Glomerular visceral epithelial cell (primary cell): ENCODE measurements around the gene CUL5.
"Not testable (repeated sequence)": the region's sequence is repeated elsewhere in the genome, so short reads cannot be mapped to it uniquely, and the experiment has no call there.

Experiments
- DNase-seq: peaks from one replicate; pipeline ENCODE4 v3.0.0-alpha.2; 2016; ENCODE audit errors: extremely low spot score

The CUL5 gene

DNA sequence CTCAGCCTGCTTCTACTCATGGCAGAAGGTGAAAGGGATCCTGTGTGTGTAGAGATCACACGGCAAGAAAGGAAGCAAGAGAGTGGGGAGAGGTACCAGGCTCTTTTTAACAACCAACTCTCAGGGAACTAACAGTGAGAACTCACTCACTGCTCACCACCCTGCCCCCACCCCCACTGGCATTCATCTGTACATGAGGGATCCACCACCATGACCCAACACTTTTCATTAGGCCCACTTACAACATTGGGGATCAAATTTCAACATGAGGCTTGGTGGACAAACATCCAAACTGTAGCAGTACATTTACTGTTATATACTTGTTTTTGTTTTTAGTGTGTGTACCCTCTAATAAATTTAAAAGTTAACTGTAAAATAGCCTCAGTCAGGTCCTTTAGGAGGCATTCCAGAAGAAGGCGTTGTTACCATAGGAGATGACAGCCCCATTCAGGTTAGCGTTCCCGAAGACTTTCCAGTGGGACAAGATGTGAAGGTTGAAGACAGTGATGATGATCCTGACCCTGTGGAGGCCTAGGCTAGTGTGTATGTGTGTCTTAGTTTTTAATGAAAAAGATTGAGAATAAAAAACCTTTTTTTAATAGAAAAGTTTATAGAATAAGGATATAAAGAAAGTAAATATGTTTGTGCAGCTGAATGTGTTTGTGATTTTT is 11.3 kb downstream of the CUL5 start:
- DNase-seq: no peak

DNA sequence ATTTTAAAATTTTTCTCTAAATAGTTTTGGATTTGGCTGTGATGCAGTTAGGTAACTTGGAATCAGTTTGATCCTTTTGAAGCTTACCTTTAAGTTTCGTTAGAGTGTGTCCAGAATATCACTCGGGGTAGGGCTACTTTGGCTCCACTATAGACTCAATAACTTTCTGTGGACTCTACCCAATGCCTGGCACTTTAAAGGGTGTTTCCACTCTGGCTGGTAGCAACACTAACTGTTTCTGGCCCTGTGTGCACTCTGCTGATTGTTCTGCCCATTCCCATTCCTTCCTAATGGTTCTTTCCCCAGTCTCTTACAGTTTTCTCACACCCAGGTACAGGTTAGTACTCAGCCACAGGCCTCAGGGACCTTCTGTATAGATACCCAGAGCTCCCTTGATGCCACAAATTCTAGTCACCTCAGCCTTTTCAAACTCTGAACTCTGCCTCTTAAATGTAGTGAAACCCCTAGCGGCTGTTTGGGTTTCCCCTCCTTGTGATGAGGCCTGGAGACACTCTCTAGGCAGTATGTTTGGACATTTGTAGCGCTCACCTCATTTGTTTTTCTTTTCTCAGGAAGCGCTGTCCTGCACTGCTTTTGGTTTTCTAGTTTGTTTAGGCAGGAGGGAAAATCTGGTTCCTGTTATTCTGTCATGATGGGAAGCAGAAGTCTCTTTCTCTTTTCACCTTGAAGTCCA is 16.8 kb downstream of the CUL5 start:
- DNase-seq: no peak

DNA sequence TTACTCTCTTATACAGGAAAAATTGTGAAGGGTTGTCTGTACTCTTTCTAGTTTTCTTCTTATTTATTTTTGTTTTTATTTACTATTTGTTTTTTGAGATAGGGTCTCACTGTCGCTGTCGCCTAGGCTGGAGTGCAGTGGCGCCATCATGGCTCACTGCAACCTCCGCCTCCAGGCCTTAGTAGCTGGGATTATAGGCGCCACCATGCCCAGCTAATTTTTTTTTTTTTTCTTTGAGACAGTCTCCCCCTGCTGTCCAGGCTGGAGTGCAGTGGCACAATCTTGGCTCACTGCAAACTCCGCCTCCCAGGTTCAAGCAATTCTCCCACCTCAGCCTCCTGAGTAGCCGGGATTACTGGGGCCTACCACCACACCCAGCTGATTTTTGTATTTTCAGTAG is 18.4 kb downstream of the CUL5 start:
- DNase-seq: no peak

DNA sequence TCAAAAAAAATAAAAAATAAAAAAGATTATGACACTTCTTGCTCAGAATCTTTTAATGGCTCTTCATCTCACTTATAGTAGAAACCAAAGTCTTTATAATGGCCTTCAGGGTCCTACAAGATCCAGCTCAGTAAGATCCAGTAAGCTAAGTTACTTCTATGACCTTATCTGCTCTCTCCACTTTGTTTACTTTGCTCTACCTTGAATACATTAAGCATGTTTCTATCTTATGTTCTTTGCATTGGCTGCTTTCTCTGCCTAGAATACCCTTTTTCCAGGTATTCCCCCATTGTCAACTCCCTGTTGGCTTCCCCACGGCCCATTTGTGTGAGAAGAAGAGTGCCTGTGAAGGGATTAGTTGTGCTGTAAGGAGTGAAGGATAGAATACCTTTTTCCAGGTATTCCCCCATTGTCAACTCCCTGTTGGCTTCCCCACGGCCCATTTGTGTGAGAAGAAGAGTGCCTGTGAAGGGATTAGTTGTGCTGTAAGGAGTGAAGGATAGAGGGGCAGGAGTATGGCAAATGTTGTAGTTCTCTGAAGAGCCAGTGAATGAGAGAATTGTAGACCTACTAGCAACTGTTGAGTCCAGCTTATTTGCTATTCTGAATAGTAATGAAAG is 20.2 kb downstream of the CUL5 start:
- DNase-seq: not testable (repeated sequence)

DNA sequence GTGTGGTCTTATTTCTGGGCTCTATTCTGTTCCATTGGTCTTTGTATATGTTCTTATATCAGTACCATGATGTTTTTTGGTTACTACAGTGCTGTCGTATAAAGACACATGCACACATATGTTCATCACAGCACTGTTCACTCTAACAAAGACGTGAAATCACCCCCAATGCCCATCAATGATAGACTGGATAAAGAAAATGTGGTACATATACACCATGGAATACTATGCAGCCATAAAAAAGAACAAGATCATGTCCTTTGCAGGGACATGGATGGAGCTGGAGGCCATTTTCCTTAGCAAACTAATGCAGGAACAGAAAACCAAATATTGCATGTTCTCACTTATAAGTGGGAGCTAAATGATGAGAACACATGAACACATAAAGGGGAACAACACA is 22.9 kb downstream of the CUL5 start:
- DNase-seq: not testable (repeated sequence)

DNA sequence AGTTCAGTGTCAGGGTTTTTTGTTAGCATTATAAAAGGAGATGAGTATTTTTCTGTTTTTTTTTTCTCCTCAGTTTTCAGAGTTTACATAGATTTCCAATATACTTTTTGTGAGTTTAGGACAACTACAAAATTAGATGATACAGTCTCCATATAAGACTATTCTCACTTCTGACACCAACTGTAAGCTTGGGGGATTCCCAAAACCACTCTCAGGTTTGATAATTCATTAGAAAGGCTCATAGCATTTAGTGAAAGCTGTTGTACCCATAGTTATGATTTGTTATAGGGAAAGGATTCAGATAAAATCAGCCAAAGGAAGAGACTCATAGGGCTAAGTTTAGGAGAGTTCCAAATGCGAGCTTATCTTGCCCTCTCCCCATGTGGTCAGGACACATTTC is 24.1 kb downstream of the CUL5 start:
- DNase-seq: no peak

DNA sequence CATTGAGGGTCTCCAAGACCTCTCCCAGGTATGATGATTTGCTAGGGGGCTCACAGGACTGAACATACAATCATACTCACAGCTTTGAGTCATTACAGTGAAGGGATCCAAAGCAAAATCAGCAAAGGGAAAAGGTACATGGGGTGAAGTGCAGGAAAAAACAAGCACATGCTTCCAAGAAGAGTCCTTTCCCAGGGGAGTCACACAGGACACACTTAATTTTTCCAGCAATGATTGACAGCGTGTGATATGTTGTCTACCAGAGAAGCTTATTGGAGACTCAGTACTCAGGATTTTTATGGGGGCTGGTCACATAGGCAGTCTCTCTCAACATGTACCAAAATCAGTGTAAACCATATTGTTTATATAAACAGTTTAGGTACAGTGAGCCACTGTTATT is 25.3 kb downstream of the CUL5 start:
- DNase-seq: no peak

DNA sequence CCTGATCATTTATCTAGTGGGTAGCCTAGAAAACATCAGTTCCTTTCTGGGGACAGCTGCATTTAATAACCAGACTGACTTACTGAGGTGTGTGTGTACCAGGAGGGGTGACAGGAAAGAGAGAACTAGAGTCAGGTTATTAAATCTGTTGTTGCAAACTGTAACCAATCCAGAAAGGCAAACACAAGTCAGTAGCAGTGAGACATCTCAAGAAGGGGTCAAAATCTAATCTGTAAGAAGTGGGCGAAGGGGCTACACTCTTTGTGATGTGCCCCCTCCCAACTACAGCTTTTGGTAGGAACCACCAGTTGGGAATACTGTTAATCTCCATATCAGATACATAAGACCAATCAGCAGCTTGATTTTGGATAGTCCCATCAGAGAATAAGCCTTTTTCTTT is 26.3 kb downstream of the CUL5 start:
- DNase-seq: no peak

DNA sequence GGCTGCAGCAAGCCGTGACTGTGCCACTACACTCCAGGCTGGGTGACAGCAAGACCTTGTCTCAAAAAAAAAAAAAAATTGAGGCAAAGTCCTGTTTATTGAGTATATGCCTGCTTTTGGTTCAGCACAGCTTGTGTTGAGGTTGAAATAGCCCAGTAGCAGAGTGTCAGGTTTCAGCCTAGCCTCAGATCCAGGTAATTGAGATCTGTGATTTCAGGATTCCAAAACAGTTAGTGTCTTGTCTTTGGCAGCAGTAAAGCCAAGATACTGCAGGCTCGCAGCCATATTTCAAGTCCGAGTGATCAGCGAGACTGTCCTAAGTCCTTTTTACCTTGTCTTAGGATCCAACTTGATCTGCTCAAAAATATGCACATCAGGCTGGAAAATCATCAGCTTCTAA is 27.0 kb downstream of the CUL5 start:
- no peak for DNase-seq

DNA sequence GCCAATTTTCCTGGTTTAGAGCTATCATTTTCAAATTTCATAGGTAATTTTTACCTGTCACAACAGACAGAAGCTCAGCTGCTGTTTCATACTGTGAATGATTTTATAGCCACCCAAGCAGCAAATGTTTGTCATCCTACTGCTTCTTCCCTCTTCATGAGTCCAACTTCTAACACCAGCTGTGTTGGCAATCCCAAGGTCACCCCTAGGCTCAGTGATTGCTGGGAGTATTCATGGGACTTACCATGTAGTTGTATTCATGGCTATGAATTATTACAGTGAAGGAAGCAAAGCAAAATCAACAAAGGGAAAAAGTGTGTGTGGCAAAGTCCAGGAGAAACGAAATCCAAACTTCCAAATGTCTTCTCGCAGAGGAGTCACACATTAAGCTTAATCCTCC is 28.5 kb downstream of the CUL5 start:
- no peak for DNase-seq

DNA sequence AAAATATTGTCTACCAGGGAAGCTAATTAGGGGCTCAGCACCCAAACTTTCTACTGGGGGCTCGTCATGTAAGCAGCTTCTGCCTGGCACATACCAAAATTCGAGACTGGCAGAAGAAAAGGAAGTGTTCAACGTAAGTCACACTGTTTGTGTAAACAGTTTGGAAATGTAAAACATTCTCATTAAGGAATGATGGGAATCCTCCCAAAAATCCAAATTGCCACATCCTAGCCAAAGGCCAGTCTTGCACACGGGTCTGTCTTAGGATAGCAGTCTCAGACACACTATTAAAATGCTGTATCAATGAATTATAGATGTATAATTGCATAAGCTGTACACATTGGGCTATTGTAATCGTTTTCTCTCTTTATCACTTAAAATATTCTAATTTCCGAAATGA is 28.9 kb downstream of the CUL5 start:
- DNase-seq: no peak

DNA sequence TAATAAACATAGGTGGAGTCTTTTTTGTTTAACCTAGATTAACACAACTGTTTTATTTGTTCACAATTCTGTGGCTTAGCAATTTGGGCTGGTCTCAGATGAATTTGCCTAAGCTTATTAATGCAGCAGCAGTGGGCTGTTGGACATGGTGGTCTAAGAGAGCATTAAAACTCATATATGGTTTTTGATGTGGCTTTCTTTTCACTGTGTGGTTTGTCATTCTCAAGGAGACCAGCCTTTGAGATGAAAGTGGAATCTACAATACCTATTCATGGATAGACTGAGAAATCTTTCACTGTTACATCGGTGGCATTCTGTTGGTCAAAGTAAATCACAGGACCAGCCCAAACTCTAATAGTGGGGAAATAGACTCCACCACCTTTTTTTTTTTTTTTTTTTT is 39.6 kb downstream of the CUL5 start:
- no peak for DNase-seq

DNA sequence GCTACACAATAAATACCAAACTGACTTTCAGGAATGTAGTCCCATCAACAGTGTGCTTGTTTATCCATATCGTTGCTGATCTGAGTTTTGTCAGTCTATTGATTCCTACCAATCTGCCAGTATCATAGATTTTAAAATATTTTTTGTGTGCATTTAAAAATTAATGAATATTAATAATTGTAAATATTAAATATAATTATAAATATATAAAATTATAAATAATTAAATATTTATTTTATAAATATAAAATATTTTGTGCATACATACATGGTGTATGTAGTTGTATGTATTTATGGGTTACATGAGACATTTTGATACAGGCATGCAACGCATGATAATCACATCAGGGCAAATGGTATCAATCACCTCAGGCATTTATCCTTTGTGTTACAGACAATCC is 53.6 kb downstream of the CUL5 start:
- no peak for DNase-seq

DNA sequence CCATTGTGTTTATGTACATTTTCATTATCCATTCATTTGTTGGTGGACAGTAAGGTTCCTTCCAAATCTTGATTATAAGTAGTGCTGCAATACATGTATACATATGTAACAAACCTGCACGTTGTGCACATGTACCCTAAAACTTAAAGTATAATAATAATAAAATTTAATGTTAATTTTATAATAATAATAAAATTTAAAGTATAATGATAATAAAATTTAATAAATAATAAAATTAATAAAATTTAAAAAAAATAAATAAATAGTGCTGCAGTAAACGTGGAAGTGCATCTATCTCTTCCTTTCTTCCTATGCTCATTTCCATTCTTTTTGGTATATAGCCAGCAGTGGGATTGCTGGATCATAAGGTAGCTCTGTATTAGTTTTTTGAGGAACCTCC is 54.7 kb downstream of the CUL5 start:
- no peak for DNase-seq

DNA sequence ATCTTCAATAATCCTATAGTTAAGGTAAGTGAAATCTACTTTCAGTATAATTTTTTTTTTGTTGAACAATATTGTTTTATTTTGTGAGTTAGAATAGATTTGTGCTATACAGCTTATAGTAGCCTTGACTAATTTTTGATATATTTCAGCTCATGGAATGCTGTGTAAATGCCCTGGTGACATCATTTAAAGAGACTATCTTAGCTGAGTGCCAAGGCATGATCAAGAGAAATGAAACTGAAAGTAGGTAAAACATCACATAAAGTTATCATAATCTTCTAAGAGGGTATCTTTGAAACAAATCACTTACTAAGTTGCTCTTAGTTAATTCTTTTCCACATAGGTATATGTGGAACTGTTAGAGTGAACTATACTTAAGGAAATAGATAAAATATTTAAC is 61.2 kb downstream of the CUL5 start:
- DNase-seq: peak; percentile 33

DNA sequence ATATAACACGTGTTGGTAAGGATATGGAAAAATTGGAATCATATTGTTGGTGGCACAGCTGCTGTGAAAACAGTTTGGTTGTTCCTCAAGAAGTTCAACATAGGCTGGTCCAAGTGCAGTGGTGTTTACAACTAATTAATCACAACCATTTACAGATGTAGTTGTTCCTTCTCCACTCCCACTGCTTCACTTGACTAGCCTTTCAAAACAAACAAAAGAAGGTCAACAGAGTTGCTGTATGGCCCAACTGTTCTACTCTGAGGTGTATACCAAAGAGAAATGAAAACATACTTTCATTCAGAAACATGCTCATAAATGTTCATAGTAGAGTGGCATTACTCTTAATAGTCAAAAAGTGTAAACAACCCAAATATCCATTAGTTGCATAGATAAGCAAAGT is 76.1 kb downstream of the CUL5 start:
- no peak for DNase-seq

DNA sequence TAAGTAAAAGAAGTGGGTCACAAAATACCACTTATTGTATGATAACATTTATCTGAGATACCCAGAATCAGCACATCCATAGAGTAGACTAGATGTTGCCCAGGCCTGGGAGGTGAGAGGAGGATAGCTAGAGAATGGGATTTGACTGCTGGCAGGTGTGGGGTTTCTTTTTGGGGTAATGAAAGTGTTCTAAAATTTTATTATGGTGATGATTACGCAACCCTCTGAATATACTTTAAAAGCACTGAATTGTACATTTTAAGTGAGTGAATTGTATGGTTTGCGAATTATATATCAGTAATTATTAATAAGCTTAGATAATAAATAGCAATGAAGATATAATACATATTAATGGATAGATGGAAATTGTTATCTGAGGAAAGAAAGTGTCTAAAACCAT is 77.0 kb downstream of the CUL5 start:
- DNase-seq: no peak

DNA sequence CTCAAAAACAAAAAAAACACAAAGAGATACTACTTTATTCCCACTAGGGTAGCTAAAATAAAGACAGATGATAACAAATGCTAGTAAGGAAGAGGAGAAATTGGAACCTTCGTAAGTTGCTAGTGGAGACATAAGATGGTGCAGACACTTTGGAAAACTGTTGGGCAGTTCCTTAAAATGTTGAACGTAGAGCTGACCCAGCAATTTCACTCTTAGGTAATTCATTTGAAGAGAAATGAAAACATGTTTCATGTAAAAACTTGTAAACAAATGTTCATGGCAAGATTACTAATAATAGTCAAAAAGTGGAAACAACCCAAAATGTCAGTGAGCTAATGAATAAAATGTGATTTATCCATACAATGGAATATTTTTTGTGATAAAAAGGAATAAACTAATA is 83.4 kb downstream of the CUL5 start:
- DNase-seq: no peak

DNA sequence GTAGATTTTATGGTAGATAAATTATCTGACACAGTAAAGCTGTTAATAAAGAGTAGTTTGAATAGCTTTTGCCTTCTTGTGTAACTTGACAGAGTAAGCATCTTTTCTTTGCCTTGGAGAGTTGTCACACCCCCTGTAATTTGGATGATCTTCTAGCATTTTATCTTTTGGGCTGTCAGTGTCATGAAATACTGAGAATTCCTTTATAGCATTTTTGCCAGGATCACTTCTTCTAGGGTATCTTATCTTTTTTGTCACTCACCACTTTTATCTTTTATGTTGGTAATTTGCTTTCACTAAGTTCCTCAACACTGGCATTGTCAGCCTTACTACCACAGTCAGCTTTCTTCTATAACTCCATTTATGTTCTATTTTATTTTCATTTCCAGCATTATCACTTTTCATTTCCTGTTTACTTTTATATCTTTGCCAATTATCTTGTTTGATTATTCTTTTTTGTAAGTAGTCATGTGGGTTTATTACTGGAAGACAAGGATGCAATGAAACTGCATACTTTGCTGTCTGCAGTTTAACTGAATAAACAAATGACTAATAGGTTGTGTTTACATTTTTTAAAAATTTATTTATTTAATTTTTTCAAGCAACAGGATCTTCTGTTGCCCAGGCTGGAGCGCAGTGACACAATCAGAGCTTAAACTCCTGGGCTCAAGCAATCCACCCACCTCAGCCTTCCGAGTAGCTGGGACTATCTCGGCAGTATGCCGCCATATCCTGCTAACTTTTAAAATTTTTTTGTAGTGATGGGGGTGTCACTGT is 84.6 kb downstream of the CUL5 start:
- no peak for DNase-seq

DNA sequence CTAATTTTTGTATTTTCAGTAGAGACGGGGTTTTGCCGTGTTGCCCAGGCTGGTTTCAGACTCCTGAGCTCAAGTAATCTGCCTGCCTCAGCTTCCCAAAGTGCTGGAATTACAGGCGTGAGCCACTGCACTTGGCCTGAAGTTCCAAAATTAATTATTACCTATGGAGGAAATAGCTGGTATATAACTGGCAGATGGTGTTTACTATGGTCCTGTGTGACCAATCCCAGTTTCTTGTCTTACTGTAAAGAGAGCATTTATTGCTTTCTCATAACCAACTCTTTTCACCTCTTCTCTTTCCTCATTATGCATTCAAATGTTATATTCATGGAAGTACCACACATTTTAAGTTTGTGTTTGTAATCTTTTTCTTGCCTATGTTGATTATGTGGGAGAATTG is 88.5 kb downstream of the CUL5 start:
- DNase-seq: no peak

DNA sequence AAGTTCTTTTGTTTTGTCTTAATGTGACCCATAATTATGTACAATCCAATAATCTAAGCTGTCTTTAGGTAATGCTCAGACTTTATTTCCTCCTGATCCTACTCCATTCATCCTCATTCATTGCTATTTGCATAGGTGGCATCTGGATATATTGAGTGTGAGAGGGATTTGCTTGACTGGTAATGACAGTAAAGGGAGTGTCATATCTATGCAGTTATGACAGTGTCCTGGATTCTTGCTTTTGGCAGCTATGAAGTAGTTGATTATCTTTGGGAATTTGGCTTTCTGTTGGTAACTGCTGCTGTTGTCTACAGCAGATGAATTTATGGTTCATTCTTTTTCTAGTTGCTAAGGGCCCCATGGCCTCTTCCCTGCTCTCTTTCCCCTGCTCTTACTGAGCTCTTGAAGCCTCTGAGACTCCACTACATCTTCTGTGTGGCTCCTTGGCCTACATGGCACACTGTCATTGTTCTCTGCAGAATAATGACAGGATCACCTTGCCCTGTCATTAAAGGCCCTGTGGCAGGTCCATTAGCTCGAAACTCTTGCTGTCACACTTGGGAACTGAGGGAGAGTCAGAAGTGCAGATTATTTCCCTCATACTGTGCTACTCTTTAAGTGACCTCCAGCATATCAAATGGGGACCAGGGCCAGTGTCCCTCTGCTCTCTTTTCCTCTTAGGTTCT is 92.5 kb downstream of the CUL5 start:
- no peak for DNase-seq

DNA sequence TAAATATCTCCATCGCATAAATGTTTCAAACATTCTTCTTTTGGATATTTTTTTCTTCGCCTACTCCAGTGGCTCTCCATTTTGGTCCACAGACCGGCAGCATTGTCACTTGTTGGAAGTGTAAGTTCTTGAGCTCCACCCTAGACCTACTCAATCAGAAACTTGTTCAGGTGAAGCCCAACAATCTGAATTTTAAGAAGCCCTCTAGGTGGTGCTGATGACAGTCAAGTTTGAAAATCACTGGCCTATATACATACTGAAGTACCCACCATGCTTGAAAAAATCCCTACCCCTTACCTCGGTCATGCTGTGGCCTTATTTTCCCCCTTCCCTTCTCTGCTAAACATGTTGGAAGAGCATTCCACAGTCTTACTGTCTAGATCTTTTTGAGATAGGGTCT is 102.4 kb downstream of the CUL5 start:
- DNase-seq: no peak
